Inflammatory macrophage (primary cell): ENCODE measurements around the gene TLE5.
"Not testable (repeated sequence)": the region's sequence is repeated elsewhere in the genome, so short reads cannot be mapped to it uniquely, and the experiment has no call there.

Experiments used
- DNase-seq, 2 donors: peaks; one replicate each; pipeline ENCODE4 v3.0.0-alpha.2; 2020 to 2022

TLE5 gene

GRCh38 chr19:3024870-3025548 is 37.3 kb downstream of the TLE5 start:
- DNase-seq, result no peak

GRCh38 chr19:3024509-3024869 is 37.8 kb downstream of the TLE5 start:
- DNase-seq, result no peak

GRCh38 chr19:3020321-3020960 is 41.9 kb downstream of the TLE5 start:
- DNase-seq, result no peak

- no peak for DNase-seq
These were observed 43.0 kb downstream of the TLE5 start for GRCh38 chr19:3019211-3019854.

- DNase-seq, result no peak
These were observed 44.4 kb downstream of the TLE5 start for GRCh38 chr19:3017923-3018322.

- DNase-seq, result no peak
These were observed 46.9 kb downstream of the TLE5 start for GRCh38 chr19:3015126-3016057.

- DNase-seq, result no peak
These were observed 48.2 kb downstream of the TLE5 start for GRCh38 chr19:3014135-3014534.

GRCh38 chr19:3013263-3013725 is 49.0 kb downstream of the TLE5 start:
- DNase-seq, result no peak

GRCh38 chr19:3012621-3013262 is 49.6 kb downstream of the TLE5 start:
- DNase-seq, result no peak

- DNase-seq, result not testable (repeated sequence)
These were observed 50.2 kb downstream of the TLE5 start for GRCh38 chr19:3012059-3012458.

- DNase-seq, result no peak
These were observed 51.4 kb downstream of the TLE5 start for GRCh38 chr19:3010871-3011270.

GRCh38 chr19:3008994-3009393 is 53.3 kb downstream of the TLE5 start:
- DNase-seq, result no peak

GRCh38 chr19:3007975-3008374 is 54.3 kb downstream of the TLE5 start:
- DNase-seq, result no peak

- no peak for DNase-seq
These were observed 56.1 kb downstream of the TLE5 start for GRCh38 chr19:3006075-3006767.

- no peak for DNase-seq
These were observed 57.0 kb downstream of the TLE5 start for GRCh38 chr19:3005345-3005744.

- no peak for DNase-seq
These were observed 57.8 kb downstream of the TLE5 start for GRCh38 chr19:3004522-3004921.

- DNase-seq, result no peak
These were observed 59.2 kb downstream of the TLE5 start for GRCh38 chr19:3003046-3003445.
